Motor neuron (in vitro differentiated cells): ENCODE measurements around the gene VRK3. TPM values are rescaled to one million over a fixed set of nuclear protein-coding genes. Genes with fewer than 3 reads are reported as not detected.

Experiments
- ATAC-seq, 8 experiments: fragments of 200-7000 bp; cut with Tn5 transposase; replicated peaks in 6 of 8; 2 replicates each; pipeline ENCODE4 v1.8.0; 2021; ENCODE audit warnings: mild to moderate bottlenecking in 8 of 8, moderate library complexity in 8 of 8
- H3K27ac ChIP-seq, 2 donors: fragments of 250-450 bp; sonication (Bioruptor Pico); 2 replicates each; pipeline ENCODE4 v1.9.0; 2021; ENCODE audit warnings: antibody characterized with exemption in 2 of 2, mild to moderate bottlenecking in 2 of 2, moderate library complexity in 1 of 2
- H3K4me1 ChIP-seq, 2 donors: fragments of 250-450 bp; sonication (Bioruptor Pico); replicated peaks in 1 of 2; 2 replicates each; pipeline ENCODE4 v1.6.1; 2021; ENCODE audit warnings: antibody characterized with exemption in 2 of 2, mild to moderate bottlenecking in 2 of 2, moderate library complexity in 1 of 2
- H3K4me3 ChIP-seq, 5 donors: fragments of 250-450 bp; sonication (Bioruptor Pico); 2 replicates each; pipeline ENCODE4 v1.9.0; 2021; ENCODE audit warnings: antibody characterized with exemption in 5 of 5, mild to moderate bottlenecking in 5 of 5, moderate library complexity in 4 of 5
- WGBS, 10 experiments: fragments of 450-650 bp; shearing (Covaris generic); methylation state at CpG; one replicate each; pipeline ENCODE4 v1.0.0; 2022; 5-methylcytosine and 5-hydroxymethylcytosine counted together
- in situ Hi-C, 9 experiments: fragments of 400-800 bp; cut with MboI; loops; one replicate each; pipeline ENCODE4 v1.15.0; 2021; ENCODE audit warnings: low sequenced_read_pairs in 9 of 9, low pct_unique_long_range_greater_than_20kb in 2 of 9; ENCODE audit not compliant: unreplicated experiment in 9 of 9
- total RNA-seq, 8 experiments: library from RNA; unstranded; fragments of 300-600 nt; gene quantifications; 2 replicates each; pipeline versions ENCODE4 v1.2.3 to v1.2.4, GENCODE V29; 2022

VRK3 gene
- total RNA-seq, 8 experiments from 2014 or later, result 28.3 to 46.5 (median 34.7) TPM

GRCh38 chr19:50022823-50023222 is 2.3 kb downstream of the VRK3 start:
- no peak for ATAC-seq
- H3K4me3 ChIP-seq, result no peak overlapping the region
- WGBS, 10 experiments, result 40 to 100% (median 70%) methylated on average over 1 to 7 of the region's 7 CpGs
- no peak overlapping the region for H3K27ac ChIP-seq
- H3K4me1 ChIP-seq, result peaks cover 4 to 9% of the 10 kb centered on the region in 2 donors
- in situ Hi-C loops, result no loop called here

- peaks cover 0 to 4% of the 10 kb centered on the region in 2 donors for H3K4me1 ChIP-seq
- no peak overlapping the region for H3K27ac ChIP-seq
- in situ Hi-C loops, result no loop called here
- no peak for ATAC-seq
- WGBS, 10 experiments, result 75 to 100% (median 87%) methylated on average over 3 to 6 of the region's 6 CpGs; no CpG with 5 or more reads in 2 of the 10 experiments
- H3K4me3 ChIP-seq, result no peak overlapping the region
Observed at GRCh38 chr19:50020481-50020880, 4.7 kb downstream of the VRK3 start.

GRCh38 chr19:50016225-50016807 is 8.9 kb downstream of the VRK3 start:
- in situ Hi-C loops, result no loop called here
- 100% methylated on average over 1 of the region's 1 CpG; no CpG with 5 or more reads in 7 of the 10 experiments for WGBS, 10 experiments
- Histone ChIP-seq H3K4me3 (no peak overlapping the region), H3K27ac (no peak overlapping the region), H3K4me1 (no peaks in the 10 kb centered on the region)
- no peak for ATAC-seq

DNA sequence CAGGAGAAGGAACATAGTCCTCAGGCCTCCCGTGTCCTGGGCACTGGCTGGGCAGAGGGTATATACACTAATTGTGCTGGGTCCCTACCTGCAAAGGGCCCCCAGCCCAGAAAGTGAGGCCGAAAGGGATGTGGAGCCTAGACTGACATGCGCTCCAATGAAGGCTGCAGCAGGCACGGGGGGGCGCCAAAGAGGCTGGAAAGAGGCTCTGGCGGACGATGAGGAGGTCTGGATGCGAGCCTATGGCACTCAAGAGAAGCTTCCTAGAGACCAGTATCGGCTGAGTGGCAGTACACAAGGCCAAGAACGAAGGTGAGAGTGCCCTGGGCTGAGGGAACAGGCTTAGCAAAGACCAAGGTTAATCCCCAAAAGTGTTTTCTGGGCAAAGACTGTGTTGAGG is 16.6 kb downstream of the VRK3 start:
- 40 to 83% (median 80%) methylated on average over 1 to 6 of the region's 10 CpGs; no CpG with 5 or more reads in 5 of the 10 experiments for WGBS, 10 experiments
- in situ Hi-C loops, result no loop called here
- Histone ChIP-seq H3K4me3 (no peak overlapping the region), H3K4me1 (no peaks in the 10 kb centered on the region), H3K27ac (no peak overlapping the region)
- ATAC-seq, result no peak

DNA sequence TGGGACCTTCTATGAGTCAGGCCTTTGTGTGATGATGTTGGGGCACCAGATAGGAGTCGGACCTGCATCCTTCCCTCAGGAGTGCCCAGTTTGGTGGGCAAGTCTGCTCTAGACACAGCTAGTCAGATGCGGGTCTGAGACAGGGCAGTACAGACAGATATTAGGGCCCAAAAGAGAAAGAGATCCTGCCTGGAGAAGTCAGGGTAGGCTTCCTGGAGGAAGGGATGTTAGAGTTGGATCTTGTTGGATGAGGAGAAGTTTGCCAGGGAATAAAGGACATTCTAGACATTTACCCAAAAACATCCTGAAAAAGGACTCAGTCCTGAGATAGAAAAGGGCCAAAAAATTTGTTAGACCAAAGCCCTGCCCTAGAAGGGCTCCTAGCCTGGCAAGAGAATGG is 17.2 kb downstream of the VRK3 start:
- ATAC-seq, result no peak
- in situ Hi-C loops, result no loop called here

DNA sequence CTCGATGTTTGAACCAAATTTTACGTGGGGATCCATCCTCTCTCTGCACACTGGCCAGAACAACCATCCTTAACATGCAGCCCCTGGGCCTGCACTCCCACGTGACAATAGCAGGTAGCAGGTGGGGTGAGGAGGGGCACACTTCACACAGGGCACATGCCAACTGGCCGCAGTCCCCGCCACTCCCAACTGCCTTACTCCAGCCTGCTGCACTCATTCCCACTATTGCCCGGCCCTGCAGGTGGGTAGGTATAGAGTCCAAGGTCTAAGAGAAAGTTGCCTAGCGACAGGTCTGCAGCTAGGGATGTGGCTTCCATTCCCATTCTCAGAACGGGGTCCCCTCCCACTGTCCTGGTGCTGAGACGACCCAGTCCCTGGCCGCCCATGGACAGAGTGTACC is 18.0 kb downstream of the VRK3 start:
- WGBS, 10 experiments, result 80 to 100% (median 92%) methylated on average over 1 to 6 of the region's 10 CpGs; no CpG with 5 or more reads in 6 of the 10 experiments

More for the DNA sequence above, 17.2 kb downstream of the VRK3 start:
- Histone ChIP-seq H3K27ac (no peak overlapping the region), H3K4me1 (no peaks in the 10 kb centered on the region), H3K4me3 (no peak overlapping the region)
- WGBS, 10 experiments, result 94 to 100% (median 100%) methylated on average over 1 to 2 of the region's 2 CpGs; no CpG with 5 or more reads in 4 of the 10 experiments

DNA sequence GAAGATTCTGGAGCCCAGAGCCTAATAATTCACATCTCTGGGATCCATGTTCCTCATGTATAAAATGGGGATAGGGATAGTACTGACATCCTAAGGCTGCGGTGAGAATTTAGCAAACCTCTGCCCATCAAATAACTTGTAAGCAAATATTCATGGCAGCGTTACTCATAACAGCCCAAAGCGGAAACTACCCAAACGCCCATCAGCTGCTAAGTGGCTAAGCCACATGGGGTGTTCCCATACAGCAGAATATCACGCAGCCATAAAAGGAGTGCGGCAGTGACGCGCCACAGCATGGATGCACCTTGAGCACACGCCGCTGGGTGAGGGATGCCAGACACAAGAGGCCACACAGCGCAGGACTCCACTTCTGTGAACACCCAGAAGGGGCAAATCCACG is 19.7 kb downstream of the VRK3 start:
- in situ Hi-C loops, result no loop called here

More for the DNA sequence above, 18.0 kb downstream of the VRK3 start:
- no peaks in the 10 kb centered on the region for H3K4me1 ChIP-seq
- in situ Hi-C loops, result no loop called here
- no peak overlapping the region for H3K4me3 ChIP-seq
- H3K27ac ChIP-seq, result no peak overlapping the region
- no peak for ATAC-seq

GRCh38 chr19:50003810-50004419 is 21.3 kb downstream of the VRK3 start:
- Histone ChIP-seq H3K4me1 (no peaks in the 10 kb centered on the region), H3K4me3 (no peak overlapping the region), H3K27ac (no peak overlapping the region)
- peak; percentile 35 to 98 (median 52) for ATAC-seq
- 0 to 96% (median 75%) methylated on average over 2 to 9 of the region's 11 CpGs; no CpG with 5 or more reads in 3 of the 10 experiments for WGBS, 10 experiments
- in situ Hi-C loops, result no loop called here

More for the DNA sequence above, 19.7 kb downstream of the VRK3 start:
- Histone ChIP-seq H3K4me1 (no peaks in the 10 kb centered on the region), H3K4me3 (no peak overlapping the region), H3K27ac (no peak overlapping the region)
- WGBS, 10 experiments, result 66 to 99% (median 90%) methylated on average over 3 to 11 of the region's 12 CpGs; no CpG with 5 or more reads in 2 of the 10 experiments
- no peak for ATAC-seq

DNA sequence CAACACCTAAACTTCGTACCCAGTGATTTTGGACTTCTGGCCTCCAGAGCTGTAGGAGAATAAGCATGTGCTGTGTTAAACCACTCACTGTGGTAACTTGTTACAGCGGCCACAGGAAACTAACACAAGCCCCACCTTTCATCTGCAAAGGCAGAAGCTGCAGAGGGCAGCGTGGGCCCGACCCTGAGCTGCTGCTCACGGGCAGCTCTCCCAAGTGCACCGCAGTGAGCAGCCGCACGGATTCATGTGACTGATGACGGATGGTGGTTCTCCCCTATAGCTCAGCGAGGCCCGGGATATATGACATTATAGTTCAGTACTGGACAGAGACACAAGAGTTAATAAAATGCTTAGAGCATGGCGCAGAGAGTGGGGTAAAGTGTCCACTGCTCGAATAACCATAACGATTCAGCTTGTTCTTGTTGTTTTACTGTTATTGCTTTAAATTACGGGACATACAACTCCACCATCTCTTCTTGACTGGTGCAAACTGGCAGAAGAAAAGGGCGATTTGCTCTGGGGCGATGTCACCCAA is 21.9 kb downstream of the VRK3 start:
- in situ Hi-C loops, result no loop called here
- no peak overlapping the region for H3K27ac ChIP-seq
- ATAC-seq, result no peak
- WGBS, 10 experiments, result 61 to 96% (median 82%) methylated on average over 1 to 14 of the region's 17 CpGs; no CpG with 5 or more reads in 2 of the 10 experiments
- no peak overlapping the region for H3K4me3 ChIP-seq
- no peaks in the 10 kb centered on the region for H3K4me1 ChIP-seq

DNA sequence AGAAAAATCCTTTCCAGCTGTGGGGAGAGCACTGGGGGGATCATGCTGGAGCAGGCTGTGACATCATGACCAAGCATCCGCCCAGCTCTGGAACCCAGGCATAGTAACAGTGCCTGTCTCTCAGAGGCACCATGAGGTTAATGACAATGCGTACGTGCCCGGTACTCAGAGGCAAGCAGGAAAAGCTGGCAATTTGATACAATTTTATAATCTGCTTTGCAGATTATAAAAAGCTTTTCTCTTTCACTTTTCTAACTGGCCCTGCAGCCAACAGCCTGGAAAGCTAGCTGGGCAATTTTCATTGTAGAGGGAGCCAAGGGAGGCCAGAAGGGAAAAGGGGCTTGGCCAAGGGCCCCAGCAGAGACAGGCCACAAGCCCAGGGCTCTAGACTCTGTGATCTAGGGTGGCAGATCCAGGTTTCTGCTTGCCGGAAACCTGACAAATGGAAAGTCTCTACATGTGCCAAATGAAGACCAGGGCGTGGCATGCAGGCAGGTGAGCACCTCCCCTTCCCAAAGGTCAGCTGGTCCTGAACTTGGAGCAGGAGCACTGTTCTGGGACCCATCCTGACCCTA is 22.7 kb downstream of the VRK3 start:
- Histone ChIP-seq H3K4me1 (no peaks in the 10 kb centered on the region), H3K4me3 (no peak overlapping the region), H3K27ac (no peak overlapping the region)
- in situ Hi-C loops, result no loop called here
- 80 to 100% (median 95%) methylated on average over 1 to 5 of the region's 6 CpGs; no CpG with 5 or more reads in 4 of the 10 experiments for WGBS, 10 experiments
- no peak for ATAC-seq

DNA sequence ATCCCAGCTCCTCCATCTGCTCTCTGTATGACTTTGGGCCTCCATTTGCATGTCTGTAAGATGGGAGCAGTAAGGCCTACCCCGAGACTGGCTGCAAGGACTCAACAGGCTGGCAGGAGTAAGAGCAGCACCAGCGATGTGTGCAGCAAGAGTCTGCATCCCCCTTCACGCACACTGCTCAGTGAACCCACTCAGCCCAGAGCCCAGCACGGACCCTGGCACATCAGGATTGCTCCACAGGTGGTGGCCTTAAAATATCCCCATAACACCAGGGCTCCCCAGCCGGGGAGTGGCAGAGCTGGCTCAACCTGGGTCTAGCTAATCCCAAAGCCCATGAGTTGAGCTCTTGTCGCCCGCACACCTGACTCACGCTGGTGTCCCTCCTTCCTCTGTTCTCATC is 23.4 kb downstream of the VRK3 start:
- no peak overlapping the region for H3K27ac ChIP-seq
- no peaks in the 10 kb centered on the region for H3K4me1 ChIP-seq
- no peak for ATAC-seq
- in situ Hi-C loops, result no loop called here
- WGBS, 10 experiments, result 90 to 100% (median 100%) methylated on average over 1 to 3 of the region's 8 CpGs; no CpG with 5 or more reads in 7 of the 10 experiments
- no peak overlapping the region for H3K4me3 ChIP-seq

DNA sequence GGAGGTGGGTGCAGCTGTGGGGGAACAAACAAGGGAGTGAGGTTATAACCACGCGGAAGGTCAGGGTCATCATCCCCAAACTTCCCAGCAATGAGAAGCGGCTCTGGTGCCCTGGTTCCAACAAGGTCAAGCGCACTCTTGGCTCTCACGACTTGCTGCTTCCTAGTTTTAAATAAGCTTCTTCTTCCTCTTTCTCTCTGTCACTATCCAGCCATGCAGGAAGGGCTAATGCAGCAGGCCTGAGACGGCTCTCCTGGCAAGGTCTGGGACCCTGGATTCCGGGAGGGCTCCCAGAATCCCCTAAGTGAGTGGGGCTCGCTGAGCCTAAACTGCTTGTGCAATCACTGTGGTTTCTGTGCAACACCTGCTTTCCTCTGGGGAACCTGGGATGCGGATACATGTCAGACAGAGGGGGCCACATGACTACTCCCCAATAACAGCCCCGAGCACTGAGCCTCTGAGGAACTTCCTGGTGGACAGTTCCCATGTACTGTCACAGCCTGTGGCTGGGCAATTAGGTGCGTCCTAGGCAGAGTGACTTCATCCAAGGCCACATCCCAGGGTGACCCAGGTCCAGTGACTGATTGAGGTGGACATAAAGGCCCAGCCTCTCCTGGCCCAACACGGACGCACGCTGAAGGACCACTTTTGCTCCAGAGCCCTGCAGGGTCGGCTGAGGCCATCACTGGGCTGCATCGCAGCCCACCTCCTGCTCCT is 24.2 kb downstream of the VRK3 start:
- in situ Hi-C loops, result no loop called here
- ATAC-seq, result no peak
- no peak overlapping the region for H3K27ac ChIP-seq
- H3K4me1 ChIP-seq, result no peaks in the 10 kb centered on the region
- WGBS, 10 experiments, result 77 to 100% (median 92%) methylated on average over 1 to 6 of the region's 16 CpGs; no CpG with 5 or more reads in 3 of the 10 experiments
- H3K4me3 ChIP-seq, result no peak overlapping the region
